Stomach smooth muscle (tissue), 2 donors: ENCODE measurements around the gene CGNL1.

Experiments
- H3K27ac ChIP-seq: one replicate; pipeline ENCODE4 v1.7.0; 2013; ENCODE audit warnings: mild to moderate bottlenecking, low read length, inconsistent platforms
- H3K27me3 ChIP-seq, 2 donors: one replicate each; pipeline ENCODE4 v1.7.0; 2013; ENCODE audit warnings: low read length in 2 of 2; ENCODE audit not compliant: insufficient read depth in 2 of 2, control insufficient read depth in 1 of 2
- H3K36me3 ChIP-seq, 2 donors: one replicate each; pipeline ENCODE4 v1.7.0; 2013; ENCODE audit warnings: low read length in 2 of 2; ENCODE audit not compliant: control insufficient read depth in 2 of 2, insufficient read depth in 2 of 2
- H3K4me1 ChIP-seq: one replicate; pipeline ENCODE4 v1.7.0; 2013; ENCODE audit warnings: low read length; ENCODE audit not compliant: control insufficient read depth, insufficient read depth
- H3K4me3 ChIP-seq, 2 donors: one replicate each; pipeline ENCODE4 v1.7.0; 2013; ENCODE audit warnings: low read length in 2 of 2
- H3K9ac ChIP-seq, 2 donors: one replicate each; pipeline ENCODE4 v1.7.0; 2013; ENCODE audit warnings: low read length in 2 of 2, mild to moderate bottlenecking in 1 of 2
- H3K9me3 ChIP-seq, 2 donors: one replicate each; pipeline ENCODE4 v1.7.0; 2013; ENCODE audit warnings: low read length in 2 of 2; ENCODE audit not compliant: control insufficient read depth in 2 of 2
- donor health status: healthy.
- donor health status: Pancreatic carcinoma.

Gene CGNL1

GRCh38 chr15:57373251-57373881, 2.9 kb upstream of the CGNL1 start:
- H3K27me3 ChIP-seq, result peaks cover 0 to 23% of the 10 kb centered on the region in 2 donors
- no peak overlapping the region for H3K4me3 ChIP-seq
- H3K36me3 ChIP-seq, result no peaks in the 10 kb centered on the region
- peaks cover 13% of the 10 kb centered on the region for H3K4me1 ChIP-seq
- H3K27ac ChIP-seq, result no peak overlapping the region
- no peak overlapping the region for H3K9ac ChIP-seq
- H3K9me3 ChIP-seq, result no peaks in the 10 kb centered on the region

DNA sequence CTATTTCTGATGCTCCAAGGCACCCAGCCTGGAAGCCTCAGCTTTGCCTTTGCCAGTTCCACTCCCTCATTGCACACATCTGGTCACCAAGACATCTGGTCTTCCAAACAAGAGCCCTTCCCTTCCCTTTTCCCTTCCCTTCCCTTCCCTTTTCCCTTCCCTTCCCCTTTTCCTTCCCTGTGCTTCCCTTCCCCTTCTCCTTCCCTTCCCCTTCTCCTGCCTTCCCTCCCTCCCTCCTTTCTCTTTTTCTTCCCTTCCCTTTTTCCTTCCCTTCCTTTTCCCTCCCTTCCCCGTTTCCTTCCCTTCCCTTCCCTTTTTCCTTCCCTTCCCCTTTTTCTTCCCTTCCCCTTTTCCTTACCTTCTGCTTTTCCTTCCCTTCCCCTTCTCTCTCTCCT, 2.4 kb upstream of the CGNL1 start:
- H3K36me3 ChIP-seq, result no peaks in the 10 kb centered on the region
- no peaks in the 10 kb centered on the region for H3K9me3 ChIP-seq
- no peak overlapping the region for H3K27ac ChIP-seq
- H3K9ac ChIP-seq, result no peak overlapping the region
- H3K27me3 ChIP-seq, result peaks cover 0 to 24% of the 10 kb centered on the region in 2 donors
- peaks cover 13% of the 10 kb centered on the region for H3K4me1 ChIP-seq
- no peak overlapping the region for H3K4me3 ChIP-seq

DNA sequence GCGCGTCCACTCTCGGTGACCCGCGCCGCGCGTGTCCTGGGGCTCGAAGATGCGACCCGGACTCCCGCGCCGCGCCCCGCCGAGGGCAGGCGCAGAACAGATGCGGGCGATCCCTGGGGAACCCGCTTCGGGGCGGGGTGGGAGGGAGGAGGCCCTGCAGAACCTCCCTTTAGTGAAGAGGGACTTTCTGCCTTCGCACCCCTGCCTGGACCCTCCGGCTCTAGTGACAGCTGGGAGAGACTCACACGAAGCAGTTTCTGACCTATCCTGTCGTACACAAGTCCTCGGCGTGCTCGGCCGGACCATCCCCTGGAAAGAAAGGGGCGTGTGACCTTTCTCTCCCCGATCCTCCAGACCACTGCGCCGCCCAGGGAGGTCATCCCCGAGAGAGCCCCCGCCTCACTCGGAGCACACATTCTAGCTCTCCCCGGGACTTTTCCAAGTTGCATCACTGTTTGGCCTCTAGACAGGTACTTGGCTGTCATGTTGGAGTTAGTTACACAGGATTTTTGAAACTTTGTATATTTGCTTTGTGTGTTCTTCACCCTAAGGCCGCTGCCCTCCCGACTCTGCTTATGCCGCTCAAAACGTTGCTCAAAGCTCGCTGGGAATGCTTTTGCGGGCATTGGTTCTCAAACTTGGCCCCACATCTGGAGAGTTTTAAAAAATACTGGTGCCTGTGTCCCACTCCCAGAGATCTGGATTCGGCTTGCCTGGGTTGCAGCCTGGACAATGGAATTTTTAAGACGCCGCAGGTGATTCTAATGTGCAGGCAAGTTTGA, 582 bp downstream of the CGNL1 start:
- peaks cover 23% of the 10 kb centered on the region for H3K4me1 ChIP-seq
- H3K27ac ChIP-seq, result no peak overlapping the region
- H3K9ac ChIP-seq, result peak overlapping the region in 1 of 2 donors; percentile 60
- no peaks in the 10 kb centered on the region for H3K9me3 ChIP-seq
- H3K36me3 ChIP-seq, result no peaks in the 10 kb centered on the region
- peak overlapping the region; percentile 50 to 84 for H3K4me3 ChIP-seq
- H3K27me3 ChIP-seq, result peaks cover 0 to 37% of the 10 kb centered on the region in 2 donors

DNA sequence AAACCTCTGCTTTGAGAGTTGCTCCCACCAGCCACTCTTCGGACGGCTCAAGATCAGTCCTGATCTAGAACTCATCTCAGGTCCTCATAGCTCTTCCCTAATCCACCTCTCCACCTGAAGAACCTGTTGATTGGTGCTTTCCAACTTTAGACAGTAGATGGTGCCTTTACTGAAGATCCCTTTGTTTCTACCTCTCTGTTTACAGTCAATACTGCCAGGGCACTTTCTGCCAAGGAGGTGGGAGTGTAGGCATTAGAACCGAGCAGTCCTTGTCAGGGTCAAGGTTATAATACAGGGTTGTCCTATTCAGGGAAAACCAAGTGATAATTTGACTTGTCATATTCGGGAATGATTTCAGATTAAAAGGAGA, 1.2 kb downstream of the CGNL1 start:
- peak overlapping the region in 1 of 2 donors; percentile 84 for H3K4me3 ChIP-seq
- peak overlapping the region in 1 of 2 donors; percentile 58 for H3K9ac ChIP-seq
- H3K4me1 ChIP-seq, result peaks cover 27% of the 10 kb centered on the region
- no peaks in the 10 kb centered on the region for H3K9me3 ChIP-seq
- H3K27ac ChIP-seq, result no peak overlapping the region
- peaks cover 0 to 37% of the 10 kb centered on the region in 2 donors for H3K27me3 ChIP-seq
- H3K36me3 ChIP-seq, result no peaks in the 10 kb centered on the region

- Histone ChIP-seq H3K4me3 (no peak overlapping the region), H3K27ac (no peak overlapping the region), H3K9me3 (no peaks in the 10 kb centered on the region), H3K4me1 (peaks cover 46% of the 10 kb centered on the region), H3K9ac (no peak overlapping the region), H3K36me3 (no peaks in the 10 kb centered on the region), H3K27me3 (peaks cover 0 to 37% of the 10 kb centered on the region in 2 donors)
Measured at GRCh38 chr15:57379487-57379886, 3.2 kb downstream of the CGNL1 start.

GRCh38 chr15:57380854-57381253, 4.5 kb downstream of the CGNL1 start:
- no peak overlapping the region for H3K9ac ChIP-seq
- no peak overlapping the region for H3K27ac ChIP-seq
- peaks cover 57% of the 10 kb centered on the region for H3K4me1 ChIP-seq
- H3K36me3 ChIP-seq, result no peaks in the 10 kb centered on the region
- H3K9me3 ChIP-seq, result no peaks in the 10 kb centered on the region
- no peak overlapping the region for H3K4me3 ChIP-seq
- peaks cover 0 to 32% of the 10 kb centered on the region in 2 donors for H3K27me3 ChIP-seq

DNA sequence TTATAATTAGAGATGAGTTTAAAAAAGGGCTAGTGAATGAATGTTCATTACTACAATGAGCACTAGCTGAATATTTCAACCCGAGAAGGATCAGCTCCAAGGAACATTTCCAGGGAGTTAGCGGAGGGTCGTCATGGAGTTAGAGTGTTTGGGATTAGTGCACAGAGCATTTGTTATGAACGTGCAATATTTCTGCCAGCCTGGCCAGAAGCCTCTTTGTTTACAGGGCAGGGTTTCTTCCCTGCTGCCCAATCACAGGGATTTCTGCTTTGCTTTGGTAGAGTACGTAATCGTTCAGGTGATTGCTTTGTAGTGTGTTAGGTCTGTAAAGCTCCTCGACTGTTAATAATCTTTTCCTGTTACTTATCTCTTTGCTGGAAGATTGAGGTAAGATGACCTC, 5.9 kb downstream of the CGNL1 start:
- Histone ChIP-seq H3K27me3 (peaks cover 0 to 22% of the 10 kb centered on the region in 2 donors), H3K9me3 (no peaks in the 10 kb centered on the region), H3K9ac (no peak overlapping the region), H3K36me3 (no peaks in the 10 kb centered on the region), H3K4me3 (no peak overlapping the region), H3K4me1 (peaks cover 61% of the 10 kb centered on the region), H3K27ac (no peak overlapping the region)

- H3K9me3 ChIP-seq, result no peaks in the 10 kb centered on the region
- H3K27me3 ChIP-seq, result peaks cover 0 to 17% of the 10 kb centered on the region in 2 donors
- H3K36me3 ChIP-seq, result no peaks in the 10 kb centered on the region
- H3K4me1 ChIP-seq, result peaks cover 63% of the 10 kb centered on the region
- H3K4me3 ChIP-seq, result no peak overlapping the region
- no peak overlapping the region for H3K9ac ChIP-seq
- H3K27ac ChIP-seq, result no peak overlapping the region
Measured at GRCh38 chr15:57382969-57383368, 6.7 kb downstream of the CGNL1 start.

- Histone ChIP-seq H3K9ac (no peak overlapping the region), H3K9me3 (no peaks in the 10 kb centered on the region), H3K4me3 (no peak overlapping the region), H3K36me3 (no peaks in the 10 kb centered on the region), H3K27me3 (peaks cover 0 to 11% of the 10 kb centered on the region in 2 donors), H3K4me1 (peaks cover 74% of the 10 kb centered on the region), H3K27ac (no peak overlapping the region)
Measured at GRCh38 chr15:57384024-57384423, 7.7 kb downstream of the CGNL1 start.

DNA sequence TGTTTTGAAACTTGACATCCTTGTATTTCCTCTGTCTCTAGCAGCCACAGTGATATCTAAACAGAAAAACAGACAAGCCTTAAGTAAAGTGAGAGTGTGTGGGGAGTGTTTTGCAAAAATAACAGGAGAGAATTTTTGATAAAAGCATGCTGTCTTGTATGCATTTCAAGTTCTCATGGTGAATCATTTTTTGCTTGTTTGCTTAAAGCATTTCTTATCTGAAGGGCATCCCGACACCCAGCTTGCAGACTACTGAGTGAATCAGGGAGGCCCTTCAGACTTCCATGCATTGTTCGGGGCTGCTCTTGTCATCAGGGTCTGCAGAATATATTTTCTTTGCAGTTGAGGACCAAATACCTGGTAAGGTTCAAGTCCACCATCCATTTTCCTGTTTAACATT, 8.5 kb downstream of the CGNL1 start:
- Histone ChIP-seq H3K4me3 (no peak overlapping the region), H3K36me3 (no peaks in the 10 kb centered on the region), H3K27me3 (peaks cover 0 to 7% of the 10 kb centered on the region in 2 donors), H3K27ac (no peak overlapping the region), H3K9me3 (no peaks in the 10 kb centered on the region), H3K9ac (no peak overlapping the region), H3K4me1 (peaks cover 76% of the 10 kb centered on the region)

GRCh38 chr15:57385923-57386390, 9.7 kb downstream of the CGNL1 start:
- Histone ChIP-seq H3K4me1 (peaks cover 80% of the 10 kb centered on the region), H3K4me3 (peak overlapping the region in 1 of 2 donors; percentile 8), H3K36me3 (no peaks in the 10 kb centered on the region), H3K27ac (peak overlapping the region; percentile 6), H3K9me3 (no peaks in the 10 kb centered on the region), H3K27me3 (no peaks in the 10 kb centered on the region), H3K9ac (no peak overlapping the region)
